NCI-H128 (cell line): Measurements from ENCODE around the gene IL1RAPL1.
A peak's percentile ranks its signal among the peaks of the same experiment; 100 is the strongest.
"Not testable (repeated sequence)": the region's sequence is repeated elsewhere in the genome, so short reads cannot be mapped to it uniquely, and the experiment has no call there.

Source experiments
- DNase-seq: peaks from one replicate; lab custom pipeline; 2025; ENCODE audit not compliant: unreplicated experiment; lab: John Stamatoyannopoulos, UW

The IL1RAPL1 gene

GRCh38 chrX:28766561-28766960, 179.3 kb downstream of the IL1RAPL1 start:
- DNase-seq = not testable (repeated sequence)

DNA sequence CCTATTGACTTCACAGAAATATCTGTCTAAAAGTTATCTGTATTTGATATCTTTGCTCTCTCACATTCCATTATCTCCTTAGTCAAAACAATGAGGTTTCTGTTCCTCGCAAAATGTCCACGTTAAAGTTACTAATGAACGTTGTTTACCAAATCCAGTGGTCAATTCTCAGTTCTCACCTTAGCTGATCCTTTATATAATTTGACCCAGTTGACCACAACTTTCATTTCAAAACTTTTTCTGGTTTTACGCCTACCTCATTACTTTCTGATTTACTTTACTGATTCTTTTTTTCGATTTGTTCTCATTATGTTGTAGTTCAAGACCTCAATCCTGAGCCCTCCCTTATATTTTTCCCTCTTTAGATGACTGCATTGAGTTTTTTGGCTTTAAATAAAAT, 186.6 kb downstream of the IL1RAPL1 start:
- no peak for DNase-seq

GRCh38 chrX:28787206-28787605, 200.0 kb downstream of the IL1RAPL1 start:
- no peak for DNase-seq

- DNase-seq = not testable (repeated sequence)
These were observed 213.4 kb downstream of the IL1RAPL1 start for GRCh38 chrX:28800671-28801070.

GRCh38 chrX:28802625-28803024, 215.4 kb downstream of the IL1RAPL1 start:
- no peak for DNase-seq

GRCh38 chrX:28835991-28836390, 248.7 kb downstream of the IL1RAPL1 start:
- DNase-seq = no peak

GRCh38 chrX:28843817-28844216, 256.6 kb downstream of the IL1RAPL1 start:
- no peak for DNase-seq

GRCh38 chrX:28847423-28847822, 260.2 kb downstream of the IL1RAPL1 start:
- DNase-seq = no peak

DNA sequence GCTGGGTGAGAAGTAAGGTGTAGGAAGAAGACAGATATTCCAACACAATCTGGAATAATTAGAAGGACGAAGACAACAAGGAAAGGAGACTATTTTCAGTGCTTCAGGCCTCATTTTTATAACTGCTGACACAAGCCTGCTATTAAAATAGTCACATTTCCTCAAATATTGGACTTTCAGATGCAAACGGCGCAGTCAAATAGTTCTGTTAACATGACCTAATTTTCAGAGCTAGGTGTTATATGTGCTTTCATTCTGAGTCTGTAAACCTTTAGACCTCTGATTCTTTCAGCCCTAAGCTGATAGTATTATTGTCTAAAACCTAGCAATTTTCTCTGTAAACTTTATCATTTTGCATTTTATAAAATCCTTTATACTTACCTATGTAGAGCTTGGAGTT, 261.5 kb downstream of the IL1RAPL1 start:
- DNase-seq = no peak

DNA sequence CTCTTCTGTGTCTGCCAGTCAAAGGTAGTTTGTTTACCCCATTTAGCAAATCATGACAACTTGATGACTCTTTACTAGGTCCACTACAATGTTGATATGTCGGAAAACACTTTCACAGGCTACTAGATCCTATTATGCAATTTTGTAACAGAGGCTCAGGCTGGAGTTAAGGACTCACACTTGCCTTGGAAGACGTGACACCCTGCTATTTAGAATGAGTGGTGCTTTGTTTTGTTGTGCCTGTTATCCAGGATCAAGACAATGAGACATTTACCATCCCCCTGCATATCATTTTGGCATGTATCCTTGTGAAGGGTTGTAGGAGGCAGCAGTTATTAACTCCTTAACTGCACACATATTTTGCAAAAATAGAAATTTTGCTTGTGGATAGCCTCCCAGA, 263.7 kb downstream of the IL1RAPL1 start:
- DNase-seq = no peak

DNA sequence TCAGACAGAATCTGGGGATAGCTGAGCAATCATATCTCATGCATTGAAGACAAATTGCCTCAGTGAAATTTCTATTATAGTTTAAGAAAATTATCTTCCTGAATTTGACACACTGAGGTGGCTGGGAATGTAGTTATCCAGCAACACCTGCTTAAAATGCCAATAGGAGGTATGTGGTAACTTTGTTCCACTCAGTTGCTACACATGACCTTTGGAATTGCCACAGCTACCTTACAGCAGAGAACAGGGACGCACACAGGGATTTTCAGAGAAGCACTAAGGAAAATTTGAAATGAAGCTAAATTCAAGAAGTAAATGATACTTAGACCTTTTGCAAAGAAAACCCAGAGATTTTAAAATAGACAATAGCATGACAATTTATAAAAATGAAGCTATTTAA, 264.6 kb downstream of the IL1RAPL1 start:
- no peak for DNase-seq

GRCh38 chrX:28854637-28855036, 267.4 kb downstream of the IL1RAPL1 start:
- no peak for DNase-seq

- DNase-seq = no peak
These were observed 289.2 kb downstream of the IL1RAPL1 start for GRCh38 chrX:28876408-28876807.

DNA sequence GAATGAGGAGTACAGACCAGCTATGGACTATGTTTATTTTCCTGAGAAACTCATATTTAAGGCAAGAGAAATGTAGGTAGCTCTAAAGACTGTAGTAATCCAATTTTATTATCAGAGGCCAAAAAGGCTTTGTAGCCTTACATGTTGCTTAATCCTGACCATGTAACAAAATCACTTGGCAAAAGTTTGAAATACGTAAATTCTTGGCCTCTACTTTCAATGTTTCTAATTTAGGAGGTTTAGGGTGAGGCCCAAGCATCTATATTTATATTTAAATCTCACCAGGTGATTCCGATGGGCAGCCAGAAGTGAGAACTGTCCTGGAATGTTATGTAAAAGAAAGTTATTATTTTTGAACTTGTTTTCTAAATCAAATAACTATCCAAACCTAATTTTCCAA, 289.7 kb downstream of the IL1RAPL1 start:
- DNase-seq = no peak

GRCh38 chrX:28880136-28880535, 292.9 kb downstream of the IL1RAPL1 start:
- DNase-seq = no peak

DNA sequence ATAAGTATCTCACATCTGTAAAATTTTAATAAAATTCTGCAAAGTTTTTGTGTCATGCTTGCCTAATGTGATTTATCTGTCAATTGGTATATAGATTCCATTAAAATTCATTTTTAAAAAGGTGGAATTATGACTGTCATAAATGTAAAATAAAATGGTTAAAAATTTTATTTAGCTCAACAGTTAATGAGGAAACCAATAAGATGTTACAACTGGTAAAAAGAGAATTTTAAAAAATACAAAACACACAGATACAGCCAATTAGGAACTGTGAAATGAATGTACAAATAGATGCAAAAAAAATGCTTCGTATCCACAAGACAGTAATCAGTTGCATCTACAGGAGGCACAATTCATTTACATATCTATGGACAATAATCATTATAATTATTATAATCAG, 297.6 kb downstream of the IL1RAPL1 start:
- no peak for DNase-seq

- no peak for DNase-seq
These were observed 301.2 kb downstream of the IL1RAPL1 start for GRCh38 chrX:28888416-28888815.

GRCh38 chrX:28889591-28890090, 302.4 kb downstream of the IL1RAPL1 start:
- DNase-seq = no peak

- DNase-seq = no peak
These were observed 314.4 kb downstream of the IL1RAPL1 start for GRCh38 chrX:28901637-28902036.

GRCh38 chrX:28910487-28910886, 323.2 kb downstream of the IL1RAPL1 start:
- DNase-seq = no peak

- peak; percentile 72 for DNase-seq
These were observed 333.1 kb downstream of the IL1RAPL1 start for GRCh38 chrX:28920153-28920943.

- DNase-seq = no peak
These were observed 334.9 kb downstream of the IL1RAPL1 start for GRCh38 chrX:28922106-28922505.

- DNase-seq = no peak
These were observed 359.6 kb downstream of the IL1RAPL1 start for GRCh38 chrX:28946846-28947245.
